HG03457 (cell line): Measurements from ENCODE around the gene RWDD3.

ENCODE experiments used
- ATAC-seq: cut with Tn5 transposase; IDR thresholded peaks from one replicate; pipeline ENCODE4 v1.9.1; 2021; ENCODE audit warnings: moderate number of reproducible peaks; ENCODE audit not compliant: unreplicated experiment

RWDD3 gene, protein sequence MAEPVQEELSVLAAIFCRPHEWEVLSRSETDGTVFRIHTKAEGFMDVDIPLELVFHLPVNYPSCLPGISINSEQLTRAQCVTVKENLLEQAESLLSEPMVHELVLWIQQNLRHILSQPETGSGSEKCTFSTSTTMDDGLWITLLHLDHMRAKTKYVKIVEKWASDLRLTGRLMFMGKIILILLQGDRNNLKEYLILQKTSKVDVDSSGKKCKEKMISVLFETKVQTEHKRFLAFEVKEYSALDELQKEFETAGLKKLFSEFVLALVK

DNA sequence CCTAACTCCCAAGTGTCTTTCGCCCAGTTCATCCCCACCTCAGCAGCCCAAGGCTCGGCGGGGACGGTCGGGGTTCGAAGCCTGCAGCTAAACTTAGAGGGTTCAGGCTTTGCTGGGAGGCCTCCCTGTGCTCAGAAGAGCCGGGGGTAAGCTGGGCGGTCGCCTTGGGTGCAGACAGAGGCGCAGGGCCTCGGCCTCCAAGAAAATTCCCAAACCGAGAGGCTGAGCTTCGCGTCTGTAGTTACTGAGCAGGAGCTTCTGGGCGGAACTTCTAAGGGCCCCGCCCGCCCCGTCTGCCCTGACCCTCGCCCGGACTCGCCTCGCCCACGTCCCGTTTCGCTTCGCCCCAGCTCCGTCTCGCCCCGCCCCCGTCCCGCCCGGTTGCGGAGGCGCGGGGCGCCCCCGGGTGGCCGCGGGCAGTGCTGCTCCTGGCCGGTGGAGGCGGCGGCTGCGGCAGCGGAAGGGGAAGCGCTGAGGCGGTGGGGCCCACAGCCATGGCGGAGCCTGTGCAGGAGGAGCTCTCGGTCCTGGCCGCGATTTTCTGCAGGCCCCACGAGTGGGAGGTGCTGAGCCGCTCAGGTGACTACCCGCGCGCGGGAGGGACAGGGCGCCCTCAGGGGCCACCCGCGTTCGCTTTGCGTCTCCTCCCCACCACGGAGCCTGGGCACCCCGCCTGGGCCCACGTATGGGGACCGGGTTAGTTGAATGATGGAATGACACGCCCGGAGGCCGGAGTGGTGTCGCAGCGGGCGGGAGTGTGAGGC, at the start of gene RWDD3:
Gene RWDD3, plus strand, starts transcription at position 474 of the 764 bp plus-strand sequence. Its CDS starts 21 bp downstream, at position 495.
- ATAC-seq: peak; percentile 96

DNA sequence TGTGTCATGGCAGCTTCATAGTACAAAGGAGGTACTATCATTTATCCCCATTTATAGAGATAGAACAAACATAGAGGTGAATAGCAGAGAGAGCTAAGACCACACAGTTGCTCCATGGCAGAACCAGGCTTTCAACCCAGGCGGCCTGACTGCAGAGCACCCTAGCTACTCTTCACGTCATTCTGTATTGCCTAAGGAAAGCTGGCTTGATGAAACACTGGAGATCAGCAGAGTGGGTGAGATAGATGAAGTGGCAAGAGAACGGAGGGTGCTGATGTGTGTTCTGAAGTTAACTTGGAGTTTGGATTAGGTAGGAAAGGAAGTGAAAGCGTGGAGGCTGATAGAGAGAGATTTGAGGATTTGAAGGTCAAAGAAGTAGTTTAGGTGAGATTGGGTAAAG, 47.9 kb upstream of the RWDD3 start:
- no peak for ATAC-seq

DNA sequence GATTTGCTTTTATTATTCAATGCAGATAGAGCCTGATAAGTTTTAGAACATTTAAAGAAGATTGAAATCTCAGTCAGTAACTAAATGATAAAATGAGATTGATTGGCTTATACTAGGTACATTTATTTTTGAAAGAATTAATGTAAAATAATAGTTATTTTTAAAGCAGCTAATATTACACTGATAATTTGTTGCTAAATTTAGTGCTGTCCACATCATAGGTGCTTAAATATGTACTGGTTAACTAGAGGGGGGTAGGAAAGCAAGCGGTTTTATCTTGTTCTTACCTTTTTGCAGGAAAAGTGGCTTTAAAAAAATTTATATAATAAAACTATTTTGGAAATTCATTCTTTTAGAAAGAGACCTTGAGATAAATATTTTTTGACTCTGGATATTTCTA, 40.4 kb upstream of the RWDD3 start:
- ATAC-seq: no peak

DNA sequence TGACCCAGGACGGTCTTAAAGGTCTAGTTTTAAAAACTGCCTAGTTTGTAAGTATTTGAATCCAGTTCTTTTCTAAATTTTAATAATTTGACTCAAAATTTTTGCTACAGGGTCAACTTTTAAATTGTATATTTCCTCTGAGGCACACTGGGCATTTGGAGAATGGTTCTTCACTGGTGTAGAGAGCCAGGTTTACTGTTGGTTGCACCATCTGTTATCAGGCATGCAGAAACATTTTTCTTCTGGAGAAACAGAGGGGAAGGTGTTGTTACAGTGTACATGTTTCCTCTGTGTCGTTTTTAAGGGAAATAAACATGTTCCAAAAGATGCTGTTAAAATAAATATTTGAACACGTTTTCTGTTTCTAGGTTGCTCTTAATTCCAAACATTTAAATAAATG, 39.0 kb upstream of the RWDD3 start:
- no peak for ATAC-seq

DNA sequence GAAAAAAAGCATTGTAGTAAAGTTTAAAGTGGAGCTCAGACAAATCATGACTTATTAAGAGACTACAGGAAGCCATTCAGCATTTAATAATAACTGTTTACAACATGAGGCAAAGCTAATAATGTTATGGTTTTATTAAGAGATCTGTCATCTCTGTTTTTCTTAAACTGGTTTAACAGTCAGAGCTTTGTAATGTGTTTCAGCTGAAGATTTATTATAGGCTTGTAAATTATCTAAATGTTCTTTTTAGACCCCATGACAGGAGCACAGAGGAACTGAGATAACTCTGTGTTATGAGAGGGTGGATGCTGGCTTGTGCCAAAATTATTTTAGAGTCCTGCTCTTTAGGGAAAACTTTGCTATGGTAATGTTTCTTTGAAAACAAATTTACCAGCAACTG, 38.0 kb upstream of the RWDD3 start:
- ATAC-seq: no peak

DNA sequence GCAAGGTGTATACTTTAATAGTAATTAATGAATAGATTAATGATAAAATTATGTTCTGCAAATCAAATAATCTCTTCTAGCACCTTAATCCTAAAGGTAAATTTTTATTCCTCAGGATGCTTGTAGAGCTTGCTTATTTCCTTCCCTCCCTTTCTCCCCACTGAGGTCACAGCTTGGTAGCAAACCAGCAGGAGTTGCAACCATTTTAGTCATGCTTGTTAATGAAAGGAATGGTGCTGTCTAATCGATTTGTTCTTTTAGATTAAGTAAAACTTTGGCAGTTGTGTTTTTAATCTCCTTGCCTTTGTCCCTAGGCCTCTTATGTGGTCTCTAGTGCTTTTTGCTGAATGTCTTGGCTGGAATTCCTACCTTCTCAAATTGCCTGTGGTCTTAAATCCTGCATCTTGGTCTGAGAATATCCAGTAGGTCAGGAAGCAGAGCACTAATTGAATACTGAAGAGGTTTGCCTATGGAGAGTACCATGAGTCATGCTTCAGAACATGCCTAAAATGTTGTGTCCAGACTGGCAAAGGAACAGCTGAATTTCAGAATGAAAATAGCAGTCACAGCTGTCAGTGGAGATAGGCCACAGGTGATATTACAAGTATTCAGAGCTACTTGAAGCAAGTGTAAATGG, 36.3 kb upstream of the RWDD3 start:
- no peak for ATAC-seq

DNA sequence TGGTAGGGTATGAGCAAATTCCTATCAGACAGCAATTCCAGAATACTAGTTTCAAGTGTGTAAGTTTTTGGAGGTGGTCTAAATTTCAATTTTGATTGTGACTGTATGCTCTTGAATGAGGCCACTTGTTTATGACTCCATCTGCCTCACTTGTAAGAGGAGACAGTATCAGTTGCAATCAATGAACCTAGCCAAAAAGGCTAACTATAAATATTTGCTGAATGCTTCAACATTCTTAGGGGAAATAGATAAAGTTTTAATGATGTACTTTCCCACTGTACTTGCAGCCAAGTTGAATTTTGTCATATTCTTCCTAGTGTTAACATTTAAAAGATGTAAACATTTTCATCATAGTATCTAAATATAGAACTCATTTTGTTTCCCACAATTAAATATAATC, 32.1 kb upstream of the RWDD3 start:
- ATAC-seq: no peak

DNA sequence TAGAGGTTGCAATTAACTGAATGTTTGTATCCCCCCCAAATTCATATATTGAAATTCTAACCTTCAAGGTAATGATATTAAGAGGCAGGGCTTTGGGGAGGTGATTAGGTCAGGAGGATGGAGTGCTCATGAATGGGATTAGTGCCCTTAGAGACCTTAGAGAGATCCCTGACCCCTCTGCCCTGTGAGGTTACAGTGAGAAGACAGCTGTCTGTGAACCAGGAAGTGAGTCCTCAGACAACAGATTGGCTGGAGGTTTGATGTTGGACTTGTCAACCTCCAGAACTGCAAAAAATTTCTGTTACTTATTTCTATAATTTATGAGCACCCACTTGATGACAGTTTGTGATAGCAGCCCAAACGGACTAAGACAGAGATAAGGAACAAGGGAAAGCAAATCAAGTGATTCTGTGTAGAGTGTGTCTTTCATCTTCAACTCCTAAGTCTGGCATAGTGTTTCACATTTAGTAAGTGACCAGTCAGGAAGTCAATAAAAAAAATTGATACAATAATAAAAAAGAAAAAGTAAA, 30.0 kb upstream of the RWDD3 start:
- no peak for ATAC-seq

DNA sequence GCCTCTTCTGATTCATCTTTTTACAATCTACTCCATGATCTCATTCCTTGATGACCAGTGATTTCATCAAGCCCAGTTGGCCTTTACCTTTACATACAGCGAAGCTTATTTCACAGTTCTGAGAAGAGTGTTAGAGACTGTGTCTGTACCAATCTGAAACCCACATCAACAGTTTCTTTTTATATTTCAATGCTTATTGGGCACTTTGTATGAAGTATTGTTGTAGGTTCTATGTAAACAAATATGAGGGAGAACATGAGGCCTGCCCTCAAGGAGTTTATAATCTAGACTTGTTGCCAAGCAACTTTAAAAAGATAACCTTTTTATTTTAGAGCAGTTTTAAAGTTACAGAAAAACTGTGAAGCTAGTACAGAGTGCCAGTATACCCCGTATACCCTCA, 27.5 kb upstream of the RWDD3 start:
- no peak for ATAC-seq

DNA sequence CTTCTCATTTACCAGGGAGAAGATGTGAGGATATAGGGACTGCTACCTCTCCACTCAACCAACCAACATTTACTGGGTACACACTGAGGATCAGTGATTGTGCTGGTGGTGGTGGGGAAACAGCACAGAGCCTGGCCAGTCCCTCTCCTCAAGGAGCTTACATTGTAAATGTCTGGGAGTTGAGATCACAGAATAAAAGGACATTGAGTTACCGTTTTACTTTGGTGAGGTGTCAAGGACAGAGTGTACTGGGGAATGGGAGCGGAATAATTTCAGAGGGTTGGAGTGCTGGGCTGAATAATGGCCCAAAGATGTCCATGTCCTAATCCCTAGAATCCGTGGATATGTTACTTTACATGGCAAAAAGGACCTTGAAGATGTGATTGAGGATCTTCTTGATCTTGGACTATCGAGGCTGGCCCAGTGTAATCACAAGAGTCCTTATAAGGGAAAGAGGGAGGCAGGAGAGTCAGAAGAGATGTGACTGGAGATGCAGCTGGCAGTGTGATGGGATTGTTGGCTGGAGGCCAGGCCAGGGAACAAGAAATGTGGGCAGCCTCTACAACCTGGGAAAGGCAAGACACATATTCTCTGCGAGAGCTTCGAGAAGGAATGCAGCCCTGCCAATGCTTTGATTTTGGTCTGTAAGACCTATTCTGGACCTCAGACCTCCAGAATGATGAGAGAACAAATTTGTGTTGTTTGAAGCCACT, 26.6 kb upstream of the RWDD3 start:
- ATAC-seq: no peak

DNA sequence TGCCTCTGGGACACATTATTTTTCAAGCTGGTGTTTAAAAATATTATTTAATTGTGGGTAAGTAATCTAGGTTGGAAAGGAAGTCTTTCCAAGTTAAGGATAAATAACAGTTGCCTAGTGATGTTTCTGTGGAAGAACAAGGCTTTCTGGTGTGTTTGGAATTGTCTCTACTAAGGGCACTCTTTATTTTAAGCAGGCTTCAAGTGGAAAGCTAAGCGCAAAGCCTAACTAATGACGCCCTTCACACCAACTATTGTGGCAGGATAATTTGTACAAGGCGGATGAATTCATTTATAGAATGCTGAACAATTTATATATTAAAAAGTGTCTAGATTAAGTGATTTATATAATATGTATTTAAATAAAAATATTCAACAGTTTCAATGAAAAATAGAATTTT, 25.1 kb upstream of the RWDD3 start:
- no peak for ATAC-seq

DNA sequence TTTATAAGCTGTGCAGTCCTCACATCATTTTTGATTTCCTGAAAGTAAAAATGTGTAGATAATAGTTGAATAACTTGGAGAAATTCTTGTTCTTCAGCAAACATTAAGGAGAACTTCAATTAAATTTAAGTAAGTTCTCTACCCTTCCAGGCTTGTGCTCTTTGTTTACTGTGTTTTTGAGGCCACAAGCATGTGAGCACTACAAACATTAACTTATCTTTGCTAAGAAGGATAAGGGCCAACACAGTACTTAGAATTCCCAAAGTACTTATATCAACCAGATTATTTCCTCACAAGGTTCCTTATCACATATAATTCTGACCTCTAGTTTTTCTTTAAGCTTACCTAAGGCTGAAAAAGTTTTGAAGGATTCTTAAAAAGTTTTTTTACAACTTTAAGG, 24.7 kb upstream of the RWDD3 start:
- no peak for ATAC-seq

DNA sequence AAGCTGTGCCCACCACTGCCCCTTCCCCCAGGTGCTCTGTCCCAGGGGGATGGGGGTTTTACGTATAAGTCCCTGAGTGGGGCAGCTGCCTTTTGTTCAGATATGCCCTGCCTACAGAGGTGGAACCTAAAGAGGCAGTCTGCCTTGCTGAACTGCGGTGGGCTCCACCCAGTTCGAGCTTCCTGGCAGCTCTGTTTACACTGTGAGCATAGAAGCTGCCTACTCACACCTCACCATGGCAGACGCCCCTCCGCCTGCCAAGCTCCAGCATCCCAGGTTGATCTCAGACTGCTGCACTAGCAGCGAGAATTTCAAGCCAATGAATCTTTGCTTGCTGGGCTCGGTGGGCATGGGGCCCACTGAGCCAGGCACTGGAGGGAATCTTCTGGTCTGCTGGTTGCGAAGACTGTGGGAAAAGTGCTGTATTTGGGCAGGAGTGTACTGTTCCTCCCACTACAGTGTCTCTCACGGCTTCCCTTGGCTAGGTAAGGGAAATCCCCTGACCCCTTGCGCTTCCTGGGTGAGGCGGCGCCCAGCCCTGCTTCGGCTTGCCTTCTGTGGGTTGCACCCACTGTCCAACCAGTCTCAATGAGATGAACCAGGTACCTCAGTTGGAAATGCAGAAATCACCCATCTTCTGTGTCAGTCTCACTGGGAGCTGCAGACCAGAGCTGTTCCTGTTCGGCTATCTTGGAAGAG, 17.6 kb upstream of the RWDD3 start:
- ATAC-seq: no peak

DNA sequence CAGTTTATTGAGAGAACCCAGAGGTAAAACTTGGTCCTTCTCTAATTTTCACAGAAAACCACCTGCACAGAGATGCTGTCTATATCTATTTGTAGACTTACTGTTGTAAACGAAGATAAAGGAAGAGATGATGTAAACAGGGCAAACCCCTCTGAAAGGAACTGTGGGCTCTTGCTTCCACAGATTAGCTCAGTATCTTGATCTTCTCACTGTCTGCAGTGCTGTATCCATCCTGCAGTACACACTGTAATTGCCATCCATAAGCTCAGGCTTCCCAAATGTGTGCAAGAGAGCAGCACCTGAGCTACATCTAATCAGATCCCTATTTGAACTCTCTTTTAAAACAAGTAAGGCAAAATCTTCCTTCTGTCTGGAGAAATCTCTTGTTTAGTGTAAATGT, 16.6 kb upstream of the RWDD3 start:
- no peak for ATAC-seq

DNA sequence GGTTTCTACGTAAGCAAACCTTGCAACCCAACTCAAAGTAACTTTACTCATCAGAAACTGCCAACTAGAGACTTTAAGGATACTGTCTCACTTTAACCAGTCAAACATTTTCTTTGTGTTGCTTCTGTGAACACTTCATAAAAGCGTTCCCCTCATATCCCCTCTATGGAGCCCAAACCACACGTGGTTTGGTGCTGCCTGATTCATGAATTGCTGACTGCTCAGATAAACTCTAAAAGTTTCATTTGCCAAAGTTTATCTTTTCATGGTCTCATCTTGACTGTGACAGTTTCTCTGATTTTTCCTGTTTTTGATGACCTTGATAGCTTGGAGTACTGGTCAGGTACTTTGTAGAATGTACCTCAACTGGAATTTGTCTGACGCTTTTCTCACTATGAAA, 14.6 kb upstream of the RWDD3 start:
- no peak for ATAC-seq

DNA sequence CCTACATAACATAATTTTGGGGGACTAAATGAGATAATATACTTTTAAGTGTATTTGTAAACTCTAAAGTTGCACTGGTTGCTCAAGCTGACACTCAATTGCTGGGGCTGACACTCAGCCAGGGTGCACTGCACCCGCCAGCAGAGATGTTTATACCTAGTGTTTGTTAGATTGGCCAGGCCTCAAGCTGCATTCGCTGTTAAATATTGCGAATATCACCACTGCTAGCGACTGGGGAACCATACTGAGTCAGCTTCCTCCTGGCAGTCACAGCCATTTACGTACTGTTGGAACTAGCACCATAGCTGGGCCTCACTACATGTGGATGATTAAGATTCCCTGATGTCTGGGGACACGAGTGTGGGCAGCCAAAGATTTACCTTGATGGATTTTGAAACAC, 12.7 kb upstream of the RWDD3 start:
- ATAC-seq: no peak

DNA sequence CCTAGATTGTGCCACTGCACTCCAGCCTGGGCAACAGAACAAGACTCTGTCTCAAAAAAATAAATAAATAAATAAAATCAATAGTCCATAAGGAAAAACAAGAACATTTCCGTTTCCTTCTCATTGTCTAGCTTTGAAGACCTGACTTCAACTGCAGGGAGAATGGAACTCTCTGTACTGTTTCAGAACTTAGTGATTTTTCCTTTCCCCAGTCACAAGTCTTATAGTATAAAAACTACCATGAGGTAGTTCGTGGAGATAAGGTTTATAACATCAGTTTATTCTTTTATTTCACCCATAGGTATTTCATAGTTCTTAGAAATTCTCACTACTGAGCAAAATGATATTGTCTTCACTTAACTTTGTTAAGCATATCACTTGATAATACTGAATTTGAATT, 11.4 kb upstream of the RWDD3 start:
- no peak for ATAC-seq

DNA sequence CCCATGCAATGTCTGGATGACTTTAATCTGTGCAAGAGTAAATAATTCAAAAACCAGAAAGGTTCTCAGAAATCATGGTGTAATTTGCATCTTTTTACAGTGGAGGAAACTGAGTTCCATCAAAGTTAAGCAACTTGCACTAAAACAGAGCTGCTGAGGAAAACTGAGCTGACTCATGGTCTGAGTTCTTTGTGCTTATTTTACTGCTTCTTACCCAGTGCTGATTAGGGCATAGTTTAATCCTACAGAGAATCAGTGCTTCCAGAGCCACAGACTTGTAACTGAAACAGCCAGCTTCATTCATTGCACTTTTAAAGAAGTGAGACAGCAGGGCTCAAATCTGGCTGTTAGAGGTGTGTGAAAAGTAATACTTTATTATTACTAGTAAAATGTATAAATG, 10.9 kb upstream of the RWDD3 start:
- ATAC-seq: no peak

DNA sequence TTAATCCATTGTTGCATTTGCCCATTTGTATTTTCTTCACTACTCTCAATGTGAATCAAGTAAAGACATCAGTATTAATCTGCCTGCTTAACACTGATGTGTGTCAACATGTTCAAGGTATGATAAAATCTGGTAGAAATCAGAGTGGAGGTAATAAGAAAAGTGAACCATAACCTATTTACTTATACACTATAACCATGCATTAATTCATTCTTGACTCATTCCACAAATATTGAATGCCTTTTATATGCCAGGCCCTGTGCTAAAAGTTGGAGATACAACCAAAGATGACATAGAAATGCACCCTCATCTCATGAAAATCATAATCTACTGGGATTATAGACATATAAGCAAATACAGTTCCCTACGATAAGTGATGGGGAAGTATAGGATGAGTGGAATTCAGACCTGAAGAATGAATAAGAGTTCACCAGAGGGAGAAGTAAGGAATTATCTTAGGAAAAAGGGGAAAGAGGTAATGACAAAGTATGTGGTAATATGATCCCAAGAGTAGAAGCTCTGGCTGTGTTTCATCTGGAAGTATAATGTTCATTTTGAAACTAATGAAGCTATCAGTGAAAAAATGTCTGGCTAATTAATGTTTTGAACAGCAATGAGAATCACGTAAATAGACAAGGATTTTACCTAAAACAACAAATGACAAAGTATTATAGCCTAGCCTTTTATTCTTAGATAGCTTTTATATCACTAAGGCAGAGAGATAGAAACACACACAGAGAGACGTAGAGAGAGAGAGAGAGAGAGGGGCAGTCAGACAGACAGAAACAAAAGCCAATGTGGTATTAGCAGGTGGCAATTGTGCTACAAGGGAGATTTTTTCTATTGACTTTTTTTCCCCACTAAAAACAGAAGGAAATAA, 7.0 kb upstream of the RWDD3 start:
- ATAC-seq: no peak

DNA sequence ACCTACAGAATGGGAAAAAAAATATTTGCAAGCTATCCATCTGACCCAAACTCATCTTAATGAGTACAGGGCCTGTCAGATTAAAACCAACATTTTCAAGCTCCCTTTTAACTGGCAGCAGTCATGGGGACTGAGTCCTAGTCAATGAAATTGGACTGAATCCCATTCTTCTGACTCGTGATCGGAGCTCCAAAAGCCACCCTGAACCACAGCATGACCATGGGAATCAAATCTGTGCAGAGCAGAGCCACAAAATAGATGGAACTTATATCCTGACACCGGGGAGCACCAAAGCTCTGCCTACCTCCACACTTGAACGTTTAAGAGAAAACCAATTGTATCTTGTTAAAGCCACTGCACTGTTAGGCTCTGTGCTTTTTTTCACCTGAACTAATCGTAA, 5.0 kb upstream of the RWDD3 start:
- no peak for ATAC-seq
